GM13977 (cell line): ENCODE measurements around the gene NMRK2.

Experiments
- DNase-seq: peaks from one replicate; pipeline ENCODE4 v3.0.0; 2012; ENCODE audit warnings: low spot score
- in situ Hi-C: fragments of 300-500 bp; cut with MboI; formaldehyde crosslinking; loops from one replicate; pipeline ENCODE4 v1.12.0; 2022; ENCODE audit warnings: low sequenced_read_pairs, low pct_unique_long_range_greater_than_20kb, mixed read lengths, inconsistent platforms; ENCODE audit not compliant: unreplicated experiment
- TF ChIP-seq, protein P1 (sequence below): IDR thresholded peaks from 2 replicates; pipeline ENCODE4 v1.5.1; 2012; ENCODE audit warnings: mild to moderate bottlenecking, control low read depth; ENCODE audit not compliant: insufficient read depth; ENCODE audit errors: extremely low read depth, missing control alignments

Gene NMRK2

DNA sequence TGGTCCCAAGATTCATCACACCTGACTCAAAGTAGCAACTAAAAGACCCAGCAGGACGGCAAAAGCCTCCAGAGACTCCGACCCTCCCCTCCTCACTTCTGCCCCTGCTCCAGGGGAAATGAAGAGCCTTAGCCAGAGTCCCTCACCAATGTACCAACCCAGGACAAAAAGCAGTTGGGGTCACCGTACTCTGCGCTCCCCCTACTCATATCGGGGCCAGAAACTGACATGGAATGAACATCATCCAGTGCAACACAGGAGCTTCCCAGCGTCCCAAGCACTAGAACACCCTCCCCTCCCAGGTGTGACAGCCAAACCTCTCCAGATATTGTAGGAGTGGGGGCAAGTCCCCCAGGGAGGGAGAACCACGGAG lies 50.7 kb downstream of the NMRK2 start:
- TF ChIP-seq, protein P1, sequence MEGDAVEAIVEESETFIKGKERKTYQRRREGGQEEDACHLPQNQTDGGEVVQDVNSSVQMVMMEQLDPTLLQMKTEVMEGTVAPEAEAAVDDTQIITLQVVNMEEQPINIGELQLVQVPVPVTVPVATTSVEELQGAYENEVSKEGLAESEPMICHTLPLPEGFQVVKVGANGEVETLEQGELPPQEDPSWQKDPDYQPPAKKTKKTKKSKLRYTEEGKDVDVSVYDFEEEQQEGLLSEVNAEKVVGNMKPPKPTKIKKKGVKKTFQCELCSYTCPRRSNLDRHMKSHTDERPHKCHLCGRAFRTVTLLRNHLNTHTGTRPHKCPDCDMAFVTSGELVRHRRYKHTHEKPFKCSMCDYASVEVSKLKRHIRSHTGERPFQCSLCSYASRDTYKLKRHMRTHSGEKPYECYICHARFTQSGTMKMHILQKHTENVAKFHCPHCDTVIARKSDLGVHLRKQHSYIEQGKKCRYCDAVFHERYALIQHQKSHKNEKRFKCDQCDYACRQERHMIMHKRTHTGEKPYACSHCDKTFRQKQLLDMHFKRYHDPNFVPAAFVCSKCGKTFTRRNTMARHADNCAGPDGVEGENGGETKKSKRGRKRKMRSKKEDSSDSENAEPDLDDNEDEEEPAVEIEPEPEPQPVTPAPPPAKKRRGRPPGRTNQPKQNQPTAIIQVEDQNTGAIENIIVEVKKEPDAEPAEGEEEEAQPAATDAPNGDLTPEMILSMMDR: no peak
- no peak for DNase-seq
- in situ Hi-C loops: no loop called here

DNA sequence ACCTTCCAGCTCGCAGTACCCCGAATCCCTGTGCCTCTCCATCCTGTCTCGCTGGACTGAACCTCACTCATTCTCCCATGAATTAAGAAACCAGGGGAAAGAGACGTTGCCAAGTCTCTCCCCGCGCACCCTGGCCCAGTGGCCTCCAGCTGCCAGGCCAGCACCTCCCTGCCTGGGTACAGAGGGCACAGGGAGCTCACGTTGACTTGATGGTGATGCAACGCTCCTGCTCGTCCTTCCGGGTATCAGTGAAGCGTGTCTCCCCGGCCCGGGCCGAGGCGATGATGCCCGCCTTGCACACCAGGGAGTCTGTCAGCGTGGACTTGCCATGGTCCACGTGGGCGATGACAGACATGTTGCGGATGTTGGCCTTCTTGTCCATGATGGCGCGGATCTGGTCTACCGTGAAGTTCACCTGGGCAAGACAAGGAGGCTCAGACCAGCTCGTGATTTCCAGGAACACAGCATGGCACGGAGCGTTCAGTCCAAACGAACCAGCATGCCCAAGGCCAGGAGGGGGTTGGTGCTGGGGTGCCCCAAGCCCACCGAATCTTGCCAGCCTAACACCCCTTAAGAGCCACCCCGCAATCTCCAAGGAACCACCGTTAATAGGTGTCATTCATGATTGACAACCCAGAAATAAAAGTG lies 51.2 kb downstream of the NMRK2 start:
- in situ Hi-C loops: no loop called here
- no peak for DNase-seq
- TF ChIP-seq, protein P1: no peak

- no peak for DNase-seq
- TF ChIP-seq, protein P1: no peak
- in situ Hi-C loops: no loop called here
Measured at GRCh38 chr19:3984584-3984907, 51.7 kb downstream of the NMRK2 start.

DNA sequence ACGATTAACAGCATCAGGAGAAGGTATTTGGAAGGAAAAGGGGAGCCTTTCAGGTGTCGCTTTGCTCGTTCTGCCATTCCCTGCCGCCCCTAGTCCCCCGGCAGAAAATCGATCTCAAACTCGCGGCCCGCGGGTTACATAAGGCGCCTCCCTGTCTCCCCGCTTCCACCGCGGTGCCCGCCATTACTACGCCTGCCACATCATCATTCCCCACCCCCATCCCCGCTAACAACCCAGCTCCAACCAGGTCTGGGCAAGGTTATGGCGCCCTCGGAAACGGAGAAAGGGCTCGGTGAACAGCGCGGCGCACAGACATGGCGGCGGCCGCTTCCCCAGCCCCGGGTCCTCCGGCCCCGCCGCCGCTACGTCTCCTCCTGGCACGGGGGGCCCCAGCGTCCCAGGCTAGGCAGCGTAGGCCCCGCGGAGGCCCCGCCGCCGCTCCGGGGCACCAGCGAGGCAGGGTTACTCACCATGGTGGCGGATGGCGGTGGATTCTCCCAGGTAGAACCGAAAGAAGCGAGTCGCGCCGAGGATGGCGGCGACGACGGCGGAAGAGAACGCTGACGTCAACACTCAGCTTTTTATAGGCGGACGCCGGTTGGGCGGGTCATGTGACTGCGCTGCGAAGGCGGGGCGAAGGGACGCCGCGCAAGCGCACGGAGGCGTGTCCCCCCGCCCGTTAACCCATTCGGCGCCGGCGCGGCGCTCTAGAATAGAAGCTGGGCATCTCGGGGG lies 52.2 kb downstream of the NMRK2 start, which contains the start of gene EEF2:
TSS of gene EEF2 (minus strand) at position 556 of the 735 bp plus-strand sequence. CDS start at position 473, 83 bp downstream.
- TF ChIP-seq, protein P1: no peak
- DNase-seq: peak; percentile 97
- in situ Hi-C loops: no loop called here

DNA sequence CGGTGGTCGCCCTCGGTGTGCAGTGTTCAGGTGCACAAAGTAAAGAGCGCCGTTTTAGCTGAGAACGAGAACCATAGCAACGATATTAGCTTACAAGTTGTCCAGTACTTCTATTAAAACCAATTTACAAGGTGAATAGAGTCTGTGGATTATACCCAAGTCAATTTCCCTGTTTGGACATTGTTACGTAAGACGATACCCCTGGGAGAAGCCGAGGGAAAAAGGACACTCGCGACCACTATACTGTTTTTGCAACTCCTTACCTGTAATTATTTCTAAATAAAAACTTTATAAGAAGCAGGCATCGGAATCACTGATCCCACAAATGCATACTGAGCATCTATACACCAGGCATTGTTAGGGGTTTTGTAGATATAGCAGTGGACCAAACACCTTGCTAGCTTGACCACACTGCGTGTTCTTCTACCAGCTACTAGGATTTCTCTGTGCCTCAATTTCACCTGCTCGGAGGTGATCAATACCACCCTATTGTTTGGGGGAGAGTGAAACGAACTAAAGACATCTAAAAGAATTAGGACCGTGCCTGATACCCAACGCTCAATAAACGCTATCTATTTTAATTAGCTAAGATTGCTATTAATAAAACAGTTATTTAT lies 52.9 kb downstream of the NMRK2 start:
- no peak for DNase-seq
- in situ Hi-C loops: no loop called here

DNA sequence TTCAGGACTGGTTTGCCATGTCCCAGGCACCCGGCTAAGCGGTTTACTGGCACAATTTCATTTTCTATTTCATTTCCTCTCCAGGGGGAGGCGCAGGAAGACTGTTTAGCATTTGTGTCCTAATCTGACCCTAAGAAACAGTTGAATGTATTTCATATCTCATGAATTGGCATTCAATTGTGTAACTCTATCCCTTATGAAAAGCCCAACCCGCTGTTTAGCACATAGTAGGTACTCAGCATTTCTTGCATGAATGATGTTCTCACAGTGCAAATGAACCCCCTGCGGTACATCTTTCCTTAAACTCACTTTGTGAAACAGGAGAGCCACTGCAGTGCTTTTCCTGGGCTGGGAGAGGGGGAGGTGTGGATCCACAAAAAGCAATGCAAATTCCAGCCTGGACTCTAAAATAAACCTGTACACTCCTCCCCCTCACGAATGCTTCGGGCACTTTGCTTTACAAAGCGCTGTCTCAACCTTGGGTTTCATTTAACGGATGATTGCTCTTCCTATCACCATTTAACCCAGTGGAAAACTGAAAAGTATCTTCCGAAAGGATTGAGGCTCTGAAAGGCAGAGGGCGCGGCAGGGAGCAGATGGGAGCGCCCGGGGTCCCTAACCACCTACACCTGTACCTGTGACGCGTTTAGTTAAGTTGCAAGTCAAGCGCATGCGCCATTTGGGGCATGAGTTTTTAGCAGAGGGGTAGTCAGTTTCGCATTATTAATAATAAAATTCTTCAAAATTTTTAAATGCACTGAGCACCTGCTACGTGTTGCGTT lies 53.6 kb downstream of the NMRK2 start:
- in situ Hi-C loops: no loop called here
- peak; percentile 65 for DNase-seq
- TF ChIP-seq, protein P1: peak; percentile 59

More for the DNA sequence above, 52.9 kb downstream of the NMRK2 start:
- TF ChIP-seq, protein P1: no peak
